Lung (tissue), 12 donors: ENCODE results near the gene GABRG3. TPM values are rescaled to one million over a fixed set of nuclear protein-coding genes. Genes with fewer than 3 reads are reported as not detected.
A peak's percentile ranks its signal among the peaks of the same experiment; 100 is the strongest.

Experiments used
- ATAC-seq: fragments of 200-7000 bp; cut with Tn5 transposase; one replicate; pipeline ENCODE4 v1.9.1; 2020; ENCODE audit warnings: moderate number of reproducible peaks; ENCODE audit not compliant: insufficient read depth, low FRiP score
- DNase-seq, 3 donors: peaks; one replicate each; pipeline ENCODE4 v3.0.0-alpha.2; 2013 to 2017
- H3K27ac ChIP-seq, 2 donors: one replicate each; pipeline ENCODE4 v1.5.1; 2013; ENCODE audit warnings: mild to moderate bottlenecking in 2 of 2, moderate library complexity in 2 of 2, control low read depth in 1 of 2, inconsistent platforms in 1 of 2, low read depth in 1 of 2, low read length in 1 of 2
- H3K27me3 ChIP-seq, 3 donors: one replicate each; pipeline ENCODE4 v1.5.1; 2013; ENCODE audit warnings: low read length in 2 of 3; ENCODE audit not compliant: control insufficient read depth in 3 of 3, insufficient read depth in 3 of 3
- H3K36me3 ChIP-seq, 4 donors: one replicate each; pipeline ENCODE4 v1.5.1; 2013; ENCODE audit warnings: low read length in 4 of 4, mild to moderate bottlenecking in 1 of 4, moderate library complexity in 1 of 4; ENCODE audit not compliant: control insufficient read depth in 4 of 4, insufficient read depth in 4 of 4
- H3K4me1 ChIP-seq, 5 donors: one replicate each; pipeline ENCODE4 v1.5.1; 2013; ENCODE audit warnings: low read length in 5 of 5, mild to moderate bottlenecking in 2 of 5, moderate library complexity in 1 of 5; ENCODE audit not compliant: control insufficient read depth in 5 of 5, insufficient read depth in 5 of 5
- H3K4me3 ChIP-seq: one replicate; pipeline ENCODE4 v1.5.1; 2013; ENCODE audit warnings: mild to moderate bottlenecking, control low read depth, moderate library complexity
- H3K9ac ChIP-seq, 2 donors: one replicate each; pipeline ENCODE4 v1.5.1; 2013; ENCODE audit warnings: low read length in 2 of 2, control low read depth in 1 of 2; ENCODE audit not compliant: insufficient read depth in 1 of 2
- H3K9me3 ChIP-seq, 4 donors: one replicate each; pipeline ENCODE4 v1.5.1; 2013; ENCODE audit warnings: low read length in 3 of 4, mild to moderate bottlenecking in 1 of 4, moderate library complexity in 1 of 4; ENCODE audit not compliant: control insufficient read depth in 4 of 4, insufficient read depth in 3 of 4
- WGBS, 2 donors: extraction: QIAGEN DNeasy Blood & Tissue Kit; methylation state at CpG; one replicate each; pipeline ENCODE4 v1.1.7; 2013; 5-methylcytosine and 5-hydroxymethylcytosine counted together
- polyA plus RNA-seq, 2 donors: library from polyadenylated mRNA; stranded (reverse); fragments of 200-250 nt; gene quantifications; one replicate each; pipeline ENCODE4 v1.2.1, GENCODE V29; 2013
- total RNA-seq, 2 donors: library from RNA; depleted of rRNA in 1 of 2; stranded (reverse); fragments of >200 nt in 1 of 2; gene quantifications; one replicate each; pipeline ENCODE4 v1.2.1, GENCODE V29; 2014 to 2021
- TF ChIP-seq, protein P1 (sequence below): IDR thresholded peaks from 2 replicates; pipeline ENCODE4 v1.5.1; 2012; ENCODE audit warnings: mild to moderate bottlenecking; ENCODE audit errors: control extremely low read depth, extremely low read depth
- donor health status: control.
- donor health status: control.
- donor health status: Bipolar disorder and iron deficiency.
- donor health status: healthy.
- donor health status: DM: yes; HTN: yes; CAD: no.

Gene GABRG3
- total and polyA plus RNA-seq, 4 donors = 16.9 TPM; not detected in 3

DNA sequence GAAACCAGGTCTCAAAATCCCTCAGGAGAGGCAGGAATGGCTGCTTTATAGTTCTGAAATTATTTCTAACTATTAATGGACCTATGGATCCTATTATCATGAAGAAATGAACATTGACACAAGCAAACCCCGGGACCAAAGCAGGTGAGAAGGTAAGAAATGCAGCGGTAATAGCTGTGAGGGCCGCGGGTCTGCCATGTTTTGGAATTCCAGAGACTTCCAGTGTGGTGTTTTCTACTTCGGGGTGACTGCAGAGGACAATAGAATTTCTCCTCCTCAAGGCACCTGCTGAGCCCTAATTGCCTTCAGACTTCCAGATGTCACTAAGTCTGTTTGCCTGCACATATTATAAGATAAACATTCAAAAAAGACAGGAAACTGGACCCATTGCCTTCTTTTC is 437.4 kb downstream of the GABRG3 start:
- H3K4me1 ChIP-seq = peaks cover 0 to 23% (median 0%) of the 10 kb centered on the region in 5 donors
- H3K27ac ChIP-seq = no peak overlapping the region
- no peak for ATAC-seq
- no peak overlapping the region for H3K9ac ChIP-seq
- DNase-seq = no peak
- TF ChIP-seq, protein P1, sequence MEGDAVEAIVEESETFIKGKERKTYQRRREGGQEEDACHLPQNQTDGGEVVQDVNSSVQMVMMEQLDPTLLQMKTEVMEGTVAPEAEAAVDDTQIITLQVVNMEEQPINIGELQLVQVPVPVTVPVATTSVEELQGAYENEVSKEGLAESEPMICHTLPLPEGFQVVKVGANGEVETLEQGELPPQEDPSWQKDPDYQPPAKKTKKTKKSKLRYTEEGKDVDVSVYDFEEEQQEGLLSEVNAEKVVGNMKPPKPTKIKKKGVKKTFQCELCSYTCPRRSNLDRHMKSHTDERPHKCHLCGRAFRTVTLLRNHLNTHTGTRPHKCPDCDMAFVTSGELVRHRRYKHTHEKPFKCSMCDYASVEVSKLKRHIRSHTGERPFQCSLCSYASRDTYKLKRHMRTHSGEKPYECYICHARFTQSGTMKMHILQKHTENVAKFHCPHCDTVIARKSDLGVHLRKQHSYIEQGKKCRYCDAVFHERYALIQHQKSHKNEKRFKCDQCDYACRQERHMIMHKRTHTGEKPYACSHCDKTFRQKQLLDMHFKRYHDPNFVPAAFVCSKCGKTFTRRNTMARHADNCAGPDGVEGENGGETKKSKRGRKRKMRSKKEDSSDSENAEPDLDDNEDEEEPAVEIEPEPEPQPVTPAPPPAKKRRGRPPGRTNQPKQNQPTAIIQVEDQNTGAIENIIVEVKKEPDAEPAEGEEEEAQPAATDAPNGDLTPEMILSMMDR = no peak
- peaks cover 0 to 3% (median 0%) of the 10 kb centered on the region in 4 donors for H3K9me3 ChIP-seq
- H3K4me3 ChIP-seq = no peak overlapping the region
- 71 to 88% methylated on average over 5 of the region's 5 CpGs for WGBS, 2 donors
- no peaks in the 10 kb centered on the region for H3K27me3 ChIP-seq
- H3K36me3 ChIP-seq = no peaks in the 10 kb centered on the region

DNA sequence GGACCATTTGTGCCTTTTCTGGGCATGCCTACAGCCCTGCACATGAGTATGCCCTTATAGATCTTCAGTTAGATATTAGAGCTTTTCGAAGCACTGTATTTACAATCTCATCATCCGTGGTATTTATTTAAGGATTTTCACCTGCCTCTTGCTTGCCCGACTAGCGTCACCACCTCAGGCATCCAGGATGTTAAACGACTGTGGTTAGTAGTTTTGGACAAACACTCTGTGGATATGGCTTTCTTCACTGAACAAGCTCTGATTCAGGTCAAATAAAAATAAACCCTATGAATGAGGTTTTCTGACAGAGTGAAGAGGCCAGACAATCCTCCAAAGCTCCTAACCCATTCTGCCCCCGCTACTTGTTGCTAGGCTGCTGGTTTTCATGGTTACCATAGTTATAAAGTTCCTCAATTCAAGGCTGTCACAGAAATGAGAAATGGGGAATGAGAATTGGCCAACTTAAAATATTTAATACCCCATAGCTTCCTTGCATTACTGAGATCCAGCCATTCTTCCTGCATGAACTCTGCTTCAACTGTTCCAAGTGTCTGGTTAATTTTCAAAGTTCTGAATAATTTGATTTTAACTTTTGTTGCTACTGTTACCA is 440.1 kb downstream of the GABRG3 start:
- ATAC-seq (no peak), DNase-seq (peak in 2 of 3 donors; percentile 57 to 76)
- H3K4me1 ChIP-seq = peaks cover 0 to 35% (median 0%) of the 10 kb centered on the region in 5 donors
- TF ChIP-seq, protein P1 = no peak
- H3K4me3 ChIP-seq = no peak overlapping the region
- peaks cover 0 to 3% (median 0%) of the 10 kb centered on the region in 4 donors for H3K9me3 ChIP-seq
- WGBS, 2 donors = 75 to 78% methylated on average over 6 of the region's 6 CpGs
- no peaks in the 10 kb centered on the region for H3K27me3 ChIP-seq
- no peaks in the 10 kb centered on the region for H3K36me3 ChIP-seq
- H3K9ac ChIP-seq = no peak overlapping the region
- no peak overlapping the region for H3K27ac ChIP-seq

DNA sequence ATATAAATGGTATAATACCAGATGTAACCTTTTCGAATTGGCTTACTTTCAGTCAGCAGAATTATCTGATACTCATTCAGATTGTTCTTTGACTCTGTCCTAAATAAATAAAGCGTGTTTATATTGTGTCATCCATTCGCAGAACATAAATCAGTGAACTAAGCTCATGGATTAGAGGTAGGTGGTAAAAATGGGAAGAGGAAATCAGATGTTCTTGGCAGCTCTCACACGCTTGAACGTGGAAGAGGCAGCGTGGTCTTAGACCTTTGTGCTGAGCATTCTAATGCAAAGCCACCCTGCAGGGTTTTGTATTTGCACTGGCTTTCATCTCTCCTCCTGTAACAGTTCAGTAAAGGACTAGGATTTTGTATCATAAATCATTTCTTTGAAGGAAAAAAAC is 441.4 kb downstream of the GABRG3 start:
- H3K27me3 ChIP-seq = no peaks in the 10 kb centered on the region
- no peaks in the 10 kb centered on the region for H3K36me3 ChIP-seq
- H3K4me1 ChIP-seq = peaks cover 0 to 35% (median 0%) of the 10 kb centered on the region in 5 donors
- H3K9me3 ChIP-seq = no peaks in the 10 kb centered on the region
- TF ChIP-seq, protein P1 = no peak
- no peak overlapping the region for H3K27ac ChIP-seq
- ATAC-seq (no peak), DNase-seq (peak in 2 of 3 donors; percentile 54 to 66)
- 34 to 38% methylated on average over 6 of the region's 6 CpGs for WGBS, 2 donors
- H3K4me3 ChIP-seq = no peak overlapping the region
- H3K9ac ChIP-seq = no peak overlapping the region
